Tibial artery (tissue), 4 donors: ENCODE data around the gene SELENOK.
A peak's percentile ranks its signal among the peaks of the same experiment; 100 is the strongest.

Source experiments
- DNase-seq, 2 donors: peaks; one replicate each; pipeline ENCODE4 v3.0.0-alpha.2; 2019
- H3K27ac ChIP-seq, 2 donors: fragments of 200-600 bp; sonication (generic) in 1 of 2; 1 replicate in 1 of 2; 2 replicates in 1 of 2; pipeline ENCODE4 v1.5.1; 2018 to 2019; ENCODE audit warnings: mild to moderate bottlenecking in 1 of 2
- H3K27me3 ChIP-seq, 2 donors: fragments of 200-600 bp; sonication (generic) in 1 of 2; one replicate each; pipeline versions ENCODE4 v1.5.1 to v1.6.0; 2016 to 2019
- H3K36me3 ChIP-seq, 3 donors: fragments of 200-600 bp; sonication (generic) in 2 of 3; one replicate each; pipeline ENCODE4 v1.5.1; 2016 to 2019; ENCODE audit warnings: mild to moderate bottlenecking in 2 of 3
- H3K4me1 ChIP-seq, 4 donors: fragments of 200-600 bp; sonication (generic) in 2 of 4; 1 replicate in 3 of 4; 2 replicates in 1 of 4; pipeline ENCODE4 v1.5.1; 2016 to 2019
- H3K4me3 ChIP-seq, 2 donors: fragments of 200-600 bp; sonication (generic) in 1 of 2; 1 replicate in 1 of 2; 2 replicates in 1 of 2; pipeline ENCODE4 v1.5.1; 2018 to 2019; ENCODE audit warnings: mild to moderate bottlenecking in 2 of 2
- H3K9me3 ChIP-seq, 3 donors: fragments of 200-600 bp; sonication (generic) in 1 of 3; one replicate each; pipeline ENCODE4 v1.5.1; 2016 to 2019
- intact Hi-C: fragments of 100-400 bp; cut with DNase I; formaldehyde crosslinking; loops from one replicate; pipeline ENCODE4 v1.15.0; 2023; ENCODE audit warnings: low total_unique reads
- TF ChIP-seq, protein P1 (sequence below), 2 experiments: fragments of 200-600 bp in 1 of 2; fragments of 450-650 bp in 1 of 2; IDR thresholded peaks; one replicate each; pipeline ENCODE4 v1.5.1; 2017 to 2019; ENCODE audit warnings: antibody characterized with exemption in 2 of 2, mild to moderate bottlenecking in 1 of 2, moderate library complexity in 1 of 2

Gene SELENOK

DNA sequence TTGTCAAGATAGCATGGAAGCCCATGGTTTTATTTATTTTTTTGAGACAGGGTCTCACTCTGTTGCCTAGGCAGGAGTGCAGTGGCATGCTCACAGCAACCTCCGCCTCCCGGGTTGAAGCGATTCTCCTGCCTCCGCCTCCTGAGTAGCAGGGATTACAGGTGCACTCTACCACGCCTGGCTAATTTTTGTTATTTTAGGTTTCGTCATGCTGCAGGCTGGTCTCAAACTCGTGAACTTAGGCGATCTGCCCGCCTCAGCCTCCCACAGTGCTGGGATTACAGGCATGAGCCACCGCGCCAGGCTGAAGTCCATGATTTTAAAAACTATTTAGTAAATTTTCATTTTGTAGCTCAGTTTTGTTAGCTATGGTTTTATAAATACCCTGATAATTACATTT, 7.0 kb downstream of the SELENOK start:
- intact Hi-C loops, result no loop called here
- Histone ChIP-seq H3K27me3 (no peaks in the 10 kb centered on the region), H3K9me3 (no peaks in the 10 kb centered on the region), H3K4me1 (peaks cover 0 to 31% (median 14%) of the 10 kb centered on the region in 4 donors), H3K36me3 (peaks cover 21 to 38% (median 33%) of the 10 kb centered on the region in 3 donors), H3K27ac (no peak overlapping the region), H3K4me3 (no peak overlapping the region)
- TF ChIP-seq, protein P1, sequence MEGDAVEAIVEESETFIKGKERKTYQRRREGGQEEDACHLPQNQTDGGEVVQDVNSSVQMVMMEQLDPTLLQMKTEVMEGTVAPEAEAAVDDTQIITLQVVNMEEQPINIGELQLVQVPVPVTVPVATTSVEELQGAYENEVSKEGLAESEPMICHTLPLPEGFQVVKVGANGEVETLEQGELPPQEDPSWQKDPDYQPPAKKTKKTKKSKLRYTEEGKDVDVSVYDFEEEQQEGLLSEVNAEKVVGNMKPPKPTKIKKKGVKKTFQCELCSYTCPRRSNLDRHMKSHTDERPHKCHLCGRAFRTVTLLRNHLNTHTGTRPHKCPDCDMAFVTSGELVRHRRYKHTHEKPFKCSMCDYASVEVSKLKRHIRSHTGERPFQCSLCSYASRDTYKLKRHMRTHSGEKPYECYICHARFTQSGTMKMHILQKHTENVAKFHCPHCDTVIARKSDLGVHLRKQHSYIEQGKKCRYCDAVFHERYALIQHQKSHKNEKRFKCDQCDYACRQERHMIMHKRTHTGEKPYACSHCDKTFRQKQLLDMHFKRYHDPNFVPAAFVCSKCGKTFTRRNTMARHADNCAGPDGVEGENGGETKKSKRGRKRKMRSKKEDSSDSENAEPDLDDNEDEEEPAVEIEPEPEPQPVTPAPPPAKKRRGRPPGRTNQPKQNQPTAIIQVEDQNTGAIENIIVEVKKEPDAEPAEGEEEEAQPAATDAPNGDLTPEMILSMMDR (IDR thresholded peaks at IDR 0.05), result no peak
- DNase-seq, result no peak

DNA sequence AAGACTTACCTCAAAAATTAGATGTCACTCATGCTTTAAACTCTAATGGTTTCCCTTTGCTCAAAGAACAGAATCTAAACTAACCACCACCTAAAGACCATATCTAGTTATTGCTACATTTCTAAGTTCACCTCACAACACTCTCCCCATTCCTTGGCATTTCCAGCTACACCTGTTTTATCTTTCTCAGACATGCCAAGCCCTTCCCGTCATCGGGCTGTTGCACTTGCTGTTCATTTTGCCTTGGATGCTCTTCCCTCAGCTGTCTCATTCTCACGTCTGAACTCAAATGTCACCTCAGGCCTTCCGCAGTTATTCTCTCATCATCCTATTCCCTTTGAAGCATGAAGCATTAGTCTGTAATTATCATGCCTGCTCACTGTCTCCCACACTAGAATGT, 8.7 kb downstream of the SELENOK start:
- no peaks in the 10 kb centered on the region for H3K27me3 ChIP-seq
- H3K4me3 ChIP-seq, result no peak overlapping the region
- H3K27ac ChIP-seq, result no peak overlapping the region
- H3K9me3 ChIP-seq, result no peaks in the 10 kb centered on the region
- H3K4me1 ChIP-seq, result peaks cover 0 to 19% (median 12%) of the 10 kb centered on the region in 4 donors
- TF ChIP-seq, protein P1 (IDR thresholded peaks at IDR 0.05), result no peak
- intact Hi-C loops, result no loop called here
- no peak for DNase-seq
- peaks cover 37 to 54% (median 44%) of the 10 kb centered on the region in 3 donors for H3K36me3 ChIP-seq

DNA sequence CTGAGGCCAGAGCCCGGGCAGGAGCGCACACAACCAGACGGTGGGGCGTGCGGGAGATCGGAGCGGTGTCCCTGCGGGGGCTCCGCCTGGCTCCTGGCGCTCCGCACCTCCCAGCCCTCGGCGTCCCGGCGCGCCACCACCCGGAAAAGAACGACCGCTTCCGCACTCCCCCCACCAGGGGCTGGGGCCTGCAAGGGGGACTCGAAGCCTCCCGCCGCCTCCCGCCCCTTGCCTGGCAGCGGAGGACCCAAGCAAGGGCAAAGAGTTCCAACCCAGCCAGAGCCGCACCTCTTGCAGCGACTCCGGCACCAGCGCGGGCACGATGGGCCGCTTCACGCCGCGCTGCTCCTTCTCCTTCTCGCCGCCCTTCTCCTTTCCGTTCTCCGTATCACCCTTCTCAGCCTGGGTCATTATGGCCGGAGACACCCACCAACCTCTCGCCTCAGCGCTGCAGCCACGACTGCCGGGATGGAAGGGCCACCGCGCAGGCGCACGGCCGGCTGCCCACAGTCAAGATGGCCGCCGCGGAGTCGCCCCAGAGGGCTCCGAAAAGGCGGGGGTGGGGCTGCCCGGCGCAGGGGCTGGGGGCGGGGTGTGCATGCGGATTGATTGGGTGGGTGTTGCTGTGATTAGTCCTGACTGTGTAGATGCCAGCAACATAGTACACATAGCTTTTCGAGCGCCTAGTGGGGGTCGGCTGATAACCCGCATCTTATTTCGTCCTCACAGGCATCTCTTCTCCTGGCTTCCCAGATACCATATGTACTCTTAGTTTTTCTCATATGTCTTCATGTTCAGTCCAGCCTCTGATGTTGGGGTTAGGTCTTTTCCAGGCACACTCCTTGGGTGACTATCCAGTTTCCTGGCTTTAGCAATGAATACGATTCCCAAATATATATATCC, 9.7 kb downstream of the SELENOK start, which contains the start of gene ACTR8:
ACTR8 (minus strand) TSS at position 462 of the 903 bp plus-strand sequence; CDS start at position 411, 51 bp downstream.
- intact Hi-C loops, result no loop called here
- peak within 1 kb of the TSS; percentile 80 to 96 for H3K4me3 ChIP-seq
- H3K4me1 ChIP-seq, result peaks cover 0 to 19% (median 12%) of the 10 kb centered on the region in 4 donors
- peak within 1 kb of the TSS; percentile 84 to 89 for H3K27ac ChIP-seq
- peaks cover 45 to 60% (median 48%) of the 10 kb centered on the region in 3 donors for H3K36me3 ChIP-seq
- TF ChIP-seq, protein P1 (IDR thresholded peaks at IDR 0.05), result peak in 1 of 2 experiments; percentile 30
- no peaks in the 10 kb centered on the region for H3K27me3 ChIP-seq
- H3K9me3 ChIP-seq, result no peaks in the 10 kb centered on the region
- peak; percentile 83 to 90 for DNase-seq

DNA sequence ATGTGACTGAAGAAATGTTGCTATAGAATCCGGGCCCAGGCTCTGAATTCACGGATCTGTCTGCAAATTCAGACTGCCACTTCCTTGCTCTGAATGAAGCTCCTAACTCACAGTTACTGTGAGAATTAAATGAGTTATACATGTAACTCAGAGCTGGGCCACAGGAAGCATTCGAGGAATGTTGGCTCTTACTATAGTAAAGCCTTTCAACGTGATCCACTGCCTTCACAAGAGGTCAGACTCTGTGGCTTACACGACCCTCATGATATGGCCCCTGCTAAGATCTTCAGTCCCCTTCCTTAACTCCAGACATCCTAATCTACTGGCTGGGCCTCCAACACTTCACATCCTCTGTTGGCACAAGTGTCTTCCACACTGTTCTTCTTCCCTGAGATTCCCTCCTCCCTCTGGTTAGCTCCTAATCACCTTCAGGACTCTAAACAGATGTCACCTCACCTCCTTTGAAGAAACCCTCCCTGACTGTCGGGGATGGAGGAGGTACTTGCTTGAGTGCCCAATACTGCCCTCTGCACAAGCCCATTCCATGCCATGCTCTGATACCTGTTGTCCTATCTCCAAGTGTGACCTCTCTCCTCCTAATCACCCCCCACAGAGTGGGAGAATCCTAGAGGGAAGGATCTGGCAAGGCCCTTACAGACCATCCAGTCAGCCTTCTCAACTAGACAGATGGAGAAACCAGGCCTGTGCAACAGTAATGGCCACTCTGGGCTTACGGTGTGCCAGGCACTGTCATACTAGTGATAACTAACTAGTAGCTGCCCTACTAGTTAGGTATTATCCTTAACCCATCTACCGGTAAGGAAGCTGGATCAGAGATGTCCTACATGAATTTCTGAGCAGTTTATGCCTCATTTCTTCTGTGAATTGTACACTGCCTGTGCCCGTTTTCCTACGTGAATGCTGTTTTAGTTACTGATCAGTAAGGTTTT, 11.0 kb downstream of the SELENOK start:
- no peak for DNase-seq
- Histone ChIP-seq H3K36me3 (peaks cover 50 to 60% (median 57%) of the 10 kb centered on the region in 3 donors), H3K4me1 (peaks cover 0 to 19% (median 12%) of the 10 kb centered on the region in 4 donors), H3K4me3 (peak overlapping the region; percentile 80 to 96), H3K27ac (peak overlapping the region in 1 of 2 donors; percentile 89), H3K27me3 (no peaks in the 10 kb centered on the region), H3K9me3 (no peaks in the 10 kb centered on the region)
- TF ChIP-seq, protein P1 (IDR thresholded peaks at IDR 0.05), result no peak
- intact Hi-C loops, result no loop called here

DNA sequence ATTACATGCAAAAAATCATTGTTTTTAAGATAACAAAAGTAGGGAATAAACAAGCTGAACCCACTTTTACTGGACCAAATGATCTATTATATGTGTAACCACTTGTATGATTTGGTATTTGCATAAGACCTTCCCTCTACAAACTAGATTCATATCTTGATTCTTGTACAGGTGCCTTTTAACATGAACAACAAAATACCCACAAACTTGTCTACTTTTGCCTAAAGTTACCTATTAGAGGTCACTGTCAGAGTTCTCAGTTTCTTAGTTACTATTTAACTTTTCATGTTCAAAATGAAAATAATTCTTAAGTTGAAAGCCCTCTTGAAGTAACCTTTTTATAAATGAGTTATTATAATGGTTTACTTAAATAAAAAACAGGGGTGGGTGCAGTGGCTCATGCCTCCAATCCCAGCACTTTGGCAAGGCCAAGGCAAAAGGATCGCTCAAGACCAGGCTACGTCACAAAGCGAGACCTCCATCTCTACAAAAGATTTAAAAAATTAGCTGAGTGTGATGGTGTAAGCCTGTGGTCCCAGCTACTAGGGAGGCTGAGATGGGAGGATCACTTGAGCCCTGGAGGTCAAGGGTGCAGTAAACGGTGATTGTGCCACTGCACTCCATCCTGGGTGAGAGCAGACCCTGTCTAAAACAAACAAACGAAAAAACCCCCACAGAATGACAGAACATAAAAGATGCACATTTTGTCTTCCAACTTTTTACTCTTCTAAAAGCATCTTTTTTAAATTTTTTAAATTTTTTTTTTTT, 25.7 kb downstream of the SELENOK start:
- H3K4me1 ChIP-seq, result no peaks in the 10 kb centered on the region
- TF ChIP-seq, protein P1 (IDR thresholded peaks at IDR 0.05), result no peak
- intact Hi-C loops, result no loop called here
- H3K4me3 ChIP-seq, result no peak overlapping the region
- H3K36me3 ChIP-seq, result peaks cover 66 to 95% (median 92%) of the 10 kb centered on the region in 3 donors
- no peaks in the 10 kb centered on the region for H3K27me3 ChIP-seq
- H3K9me3 ChIP-seq, result no peaks in the 10 kb centered on the region
- DNase-seq, result no peak
- no peak overlapping the region for H3K27ac ChIP-seq
